Measurements from ENCODE around the gene ARSB.

The ARSB gene

DNA sequence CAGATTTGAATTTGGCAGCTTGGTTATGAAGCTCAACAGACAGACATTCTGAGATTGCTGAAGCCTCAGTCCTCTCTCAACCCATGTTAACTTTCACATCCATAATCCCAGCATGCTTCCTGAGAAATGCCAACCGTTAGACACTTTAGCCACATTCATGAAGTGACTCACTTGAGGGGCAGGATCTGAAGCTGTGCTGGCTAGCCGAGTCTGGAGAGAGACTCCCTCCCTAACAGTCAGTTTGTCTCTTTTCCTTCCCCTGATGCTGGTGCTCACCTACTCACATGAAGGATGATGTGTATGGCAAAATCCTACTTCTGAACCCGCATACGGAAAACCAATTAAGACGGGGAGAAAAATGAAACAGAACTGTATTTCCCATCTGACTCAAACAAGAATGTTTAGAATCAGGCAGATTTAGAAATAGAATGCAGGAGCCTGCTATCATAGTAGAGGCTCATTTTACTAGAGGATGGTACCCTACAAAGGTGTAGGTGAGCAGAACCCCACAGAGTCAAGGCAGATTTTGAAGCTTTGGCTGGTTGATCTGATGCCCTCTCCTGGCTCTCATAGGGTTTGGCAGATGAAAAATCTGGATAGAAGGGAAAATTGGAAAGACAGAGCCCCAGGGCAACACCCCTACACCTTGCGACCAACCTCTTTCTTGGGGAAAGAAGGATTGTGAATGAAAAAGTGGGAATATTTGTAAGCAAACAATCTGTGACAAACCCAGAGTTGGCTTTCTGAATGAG lies 185.7 kb downstream of the ARSB start:
- no peak for DNase-seq

DNA sequence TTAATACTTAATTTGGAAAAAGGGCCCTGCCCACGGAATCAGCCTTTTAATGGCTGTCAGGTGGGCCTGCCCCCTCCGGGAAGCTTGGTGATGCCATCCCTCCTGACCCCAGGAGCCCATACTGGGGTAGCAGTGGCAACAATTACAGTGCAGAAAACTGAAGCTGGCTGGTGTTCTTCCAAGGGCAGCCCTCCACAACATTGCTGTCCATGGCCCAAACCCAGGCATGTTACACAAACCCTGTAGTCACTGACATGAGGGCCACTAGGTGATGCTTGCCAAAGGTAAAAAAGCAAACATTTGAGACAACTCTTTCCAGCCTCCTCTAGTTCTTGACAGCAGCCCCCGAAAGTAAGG lies 186.5 kb downstream of the ARSB start:
- DNase-seq = no peak

GRCh38 chr5:78797936-78798672 lies 187.0 kb downstream of the ARSB start:
- DNase-seq = no peak

DNA sequence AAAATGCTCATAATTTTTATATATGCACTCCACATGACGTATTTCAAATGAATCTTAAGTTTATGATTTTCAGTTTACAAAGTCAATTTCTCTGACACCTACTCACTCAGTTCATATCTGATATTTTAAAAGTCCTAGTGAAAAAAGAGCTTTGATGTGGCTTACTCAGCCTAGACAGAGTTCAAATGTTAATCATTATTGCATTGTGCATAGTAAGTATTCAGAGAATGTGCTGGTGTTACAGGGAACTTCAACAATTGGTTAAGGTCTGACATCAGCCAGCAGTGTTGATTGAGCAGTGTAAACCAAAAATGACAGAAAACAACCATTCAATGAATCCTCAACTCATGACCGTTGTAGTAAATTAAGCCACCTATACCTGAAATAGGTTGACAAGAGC lies 189.4 kb downstream of the ARSB start:
- DNase-seq = no peak

DNA sequence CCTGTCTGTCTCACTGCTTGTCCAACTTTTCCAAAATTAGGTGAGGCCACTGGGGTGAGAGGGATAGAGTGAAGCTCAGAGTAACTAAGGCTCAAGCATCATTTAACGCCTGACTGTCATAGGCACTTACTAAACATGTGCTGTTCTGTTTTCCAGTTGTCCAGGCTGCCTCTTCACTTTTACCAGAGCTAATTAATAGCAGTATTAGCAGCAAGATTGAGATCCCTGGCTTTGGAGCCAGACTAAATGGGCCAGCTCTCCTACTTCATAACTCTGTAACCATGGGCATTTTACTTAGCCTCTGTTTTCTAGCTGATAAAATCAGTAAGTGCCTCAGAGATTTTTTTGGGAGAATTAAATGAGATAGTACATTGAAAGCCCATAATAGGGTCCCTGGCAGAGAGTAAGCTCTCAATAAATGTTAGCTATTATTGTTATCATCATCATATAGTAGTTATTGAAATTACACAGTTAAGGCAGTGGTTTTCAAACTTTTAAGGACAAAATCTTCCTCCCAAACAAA lies 190.4 kb downstream of the ARSB start:
- no peak for DNase-seq

DNA sequence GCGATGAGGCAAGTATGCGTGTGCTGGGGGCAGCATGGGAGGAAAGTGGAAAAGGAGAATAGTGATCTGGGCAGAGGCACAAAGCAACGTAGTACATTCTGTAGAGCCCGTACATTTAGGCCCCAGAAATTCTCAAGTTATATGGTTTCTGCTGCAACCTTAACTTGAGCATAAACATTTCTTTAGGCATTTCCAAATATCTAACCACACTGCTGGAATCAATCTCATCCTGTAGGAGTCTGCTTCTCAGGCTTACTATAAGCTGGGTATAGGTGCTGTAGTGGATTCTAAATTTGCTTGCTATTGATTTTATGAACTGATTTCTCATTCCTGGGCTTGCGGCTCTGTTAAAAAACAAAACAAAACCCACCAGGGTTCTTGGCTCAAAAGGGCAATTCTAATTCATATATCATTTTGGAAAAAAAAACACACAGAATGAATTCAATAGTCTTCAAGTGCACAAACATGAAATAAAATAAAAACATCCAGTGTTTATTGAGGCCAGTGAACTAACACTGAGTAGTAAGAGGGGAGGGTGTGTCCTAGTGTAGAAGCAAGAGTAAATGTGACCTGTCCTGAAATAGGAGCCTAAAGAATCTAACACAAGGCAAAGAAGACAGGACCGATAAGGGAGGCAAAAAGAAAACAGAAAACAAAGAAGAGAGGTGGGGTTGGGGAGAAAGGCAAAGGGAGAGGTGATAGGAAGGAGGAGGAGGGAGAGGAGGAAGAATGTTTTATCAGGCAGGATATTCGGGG lies 191.0 kb downstream of the ARSB start:
- DNase-seq = no peak

GRCh38 chr5:78792345-78793055 lies 192.6 kb downstream of the ARSB start:
- DNase-seq = no peak

- DNase-seq = no peak
Measured at GRCh38 chr5:78791501-78792100, 193.5 kb downstream of the ARSB start.

DNA sequence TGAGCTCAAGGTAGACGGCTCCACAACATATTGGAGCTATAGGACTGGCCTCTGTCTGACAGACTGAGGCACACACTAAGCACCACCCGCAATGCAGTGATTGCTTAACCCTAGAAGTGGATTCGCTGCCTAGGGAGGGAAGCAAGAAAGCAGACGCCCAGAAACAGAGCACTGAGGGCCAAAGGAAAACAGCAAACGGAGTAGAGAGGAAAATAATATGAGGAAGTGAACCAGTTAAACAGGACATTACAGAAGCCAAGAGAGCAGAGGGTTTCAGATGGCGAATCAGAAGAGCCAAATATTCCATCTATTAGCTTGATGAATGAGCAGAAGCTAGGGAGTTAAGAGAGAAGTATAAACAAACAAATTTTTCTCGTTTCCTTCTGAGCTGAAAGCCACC lies 197.3 kb downstream of the ARSB start:
- no peak for DNase-seq

DNA sequence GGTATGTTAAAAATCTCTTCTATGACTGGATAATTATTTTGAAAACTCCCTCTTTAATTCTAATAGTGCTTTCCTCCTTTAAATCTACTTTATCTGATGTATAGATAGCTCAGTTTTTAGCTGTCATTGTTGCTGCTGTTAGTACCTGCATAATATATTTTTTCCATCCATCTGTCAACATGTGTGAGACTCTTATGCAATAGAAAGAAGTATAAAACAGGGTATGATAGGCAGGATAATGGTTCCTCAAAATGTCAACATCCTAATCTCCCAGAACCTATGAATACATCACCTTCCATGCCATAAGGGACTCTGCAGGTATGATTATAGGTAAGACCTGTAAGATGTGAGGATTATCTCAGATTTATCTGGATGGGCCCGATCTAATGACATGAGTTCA lies 199.7 kb downstream of the ARSB start:
- DNase-seq = no peak

- DNase-seq = no peak
Measured at GRCh38 chr5:78783434-78784130, 201.5 kb downstream of the ARSB start.

GRCh38 chr5:78782728-78783127 lies 202.4 kb downstream of the ARSB start:
- DNase-seq = no peak

GRCh38 chr5:78781611-78782286 lies 203.4 kb downstream of the ARSB start:
- DNase-seq = no peak

- no peak for DNase-seq
Measured at GRCh38 chr5:78779771-78780616, 205.1 kb downstream of the ARSB start.

DNA sequence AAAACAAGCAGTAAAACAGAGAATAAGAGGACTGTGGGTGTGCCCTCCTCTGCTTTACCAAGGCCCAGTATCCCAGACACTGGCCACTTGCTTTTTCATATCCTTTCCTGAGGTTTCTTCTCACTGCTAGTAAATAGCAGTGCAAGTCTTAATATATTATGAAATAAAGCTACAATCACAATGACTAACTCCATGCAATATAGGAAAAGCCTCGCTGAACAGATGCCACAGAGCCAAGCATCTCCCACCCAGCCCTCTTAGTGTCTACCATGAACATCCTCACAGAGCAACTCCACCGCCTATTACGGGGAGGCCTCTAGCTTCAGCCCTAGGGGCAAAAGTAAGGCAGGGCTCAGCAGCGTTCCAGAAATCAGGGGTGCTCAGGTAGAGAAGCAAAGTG lies 205.8 kb downstream of the ARSB start:
- no peak for DNase-seq

- no peak for DNase-seq
Measured at GRCh38 chr5:78778538-78778937, 206.6 kb downstream of the ARSB start.

- DNase-seq = no peak
Measured at GRCh38 chr5:78777901-78778300, 207.2 kb downstream of the ARSB start.

- DNase-seq = no peak
Measured at GRCh38 chr5:78776637-78777036, 208.5 kb downstream of the ARSB start.

DNA sequence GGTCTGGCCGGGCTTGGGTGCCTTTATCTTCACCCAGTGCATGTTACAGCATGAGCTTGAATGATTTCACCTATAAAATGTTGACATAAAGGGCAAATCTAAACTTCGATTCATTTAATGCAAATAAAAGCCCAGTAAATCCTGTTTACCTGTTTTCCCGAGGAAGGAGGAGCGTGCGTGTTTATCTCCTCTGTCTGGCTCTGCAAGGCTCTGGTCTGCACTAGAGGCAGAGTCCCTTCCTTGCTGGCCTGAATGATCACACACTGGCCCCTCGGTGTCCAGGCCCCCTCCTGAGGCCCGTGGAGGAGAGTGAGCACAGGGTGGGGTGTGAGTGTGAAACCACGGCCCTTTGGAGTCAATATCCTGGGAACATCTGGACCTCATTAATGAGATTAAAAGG lies 211.5 kb downstream of the ARSB start:
- no peak for DNase-seq

All from NCI-H1092 treated with DMSO at 0.1 percent for 48 hours (cell line).